ENCODE data around the gene SPATA12.
"Not testable (repeated sequence)": the region's sequence is repeated elsewhere in the genome, so short reads cannot be mapped to it uniquely, and the experiment has no call there.

The SPATA12 gene

GRCh38 chr3:57083266-57083995 is 23.0 kb downstream of the SPATA12 start:
- DNase-seq (ENCODE audit: low spot score): not testable (repeated sequence)

DNA sequence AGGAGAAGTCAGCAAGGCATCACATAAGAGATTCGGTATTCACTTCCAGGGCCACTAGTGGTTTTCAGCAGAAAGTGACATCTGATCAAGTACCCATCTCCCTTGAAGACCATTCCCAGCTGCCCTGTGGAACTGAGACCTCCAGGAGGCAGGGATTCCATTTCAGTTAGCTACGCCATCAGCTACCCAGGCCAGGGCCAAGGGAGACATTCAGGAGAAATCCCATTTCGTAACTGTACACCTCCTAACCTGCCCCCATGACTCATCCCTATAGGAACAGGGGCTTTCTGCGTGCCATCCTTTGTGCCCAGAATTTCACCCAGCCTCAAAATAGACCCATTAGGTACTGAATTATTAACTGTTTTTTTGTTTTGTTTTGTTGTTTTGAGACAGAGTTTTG is 24.7 kb downstream of the SPATA12 start:
- no peak for DNase-seq (ENCODE audit: low spot score)

GRCh38 chr3:57086201-57086600 is 25.7 kb downstream of the SPATA12 start:
- no peak for DNase-seq (ENCODE audit: low spot score)

GRCh38 chr3:57087361-57088092 is 27.1 kb downstream of the SPATA12 start:
- no peak for DNase-seq (ENCODE audit: low spot score)

GRCh38 chr3:57088503-57088902 is 28.0 kb downstream of the SPATA12 start:
- no peak for DNase-seq (ENCODE audit: low spot score)

GRCh38 chr3:57089043-57089442 is 28.6 kb downstream of the SPATA12 start:
- DNase-seq (ENCODE audit: low spot score): no peak

- DNase-seq (ENCODE audit: low spot score): no peak
Measured at GRCh38 chr3:57091521-57092273, 31.2 kb downstream of the SPATA12 start.

GRCh38 chr3:57093489-57093888 is 33.0 kb downstream of the SPATA12 start:
- DNase-seq (ENCODE audit: low spot score): no peak

- no peak for DNase-seq (ENCODE audit: low spot score)
Measured at GRCh38 chr3:57093971-57094535, 33.6 kb downstream of the SPATA12 start.

- DNase-seq (ENCODE audit: low spot score): no peak
Measured at GRCh38 chr3:57094575-57094974, 34.1 kb downstream of the SPATA12 start.

DNA sequence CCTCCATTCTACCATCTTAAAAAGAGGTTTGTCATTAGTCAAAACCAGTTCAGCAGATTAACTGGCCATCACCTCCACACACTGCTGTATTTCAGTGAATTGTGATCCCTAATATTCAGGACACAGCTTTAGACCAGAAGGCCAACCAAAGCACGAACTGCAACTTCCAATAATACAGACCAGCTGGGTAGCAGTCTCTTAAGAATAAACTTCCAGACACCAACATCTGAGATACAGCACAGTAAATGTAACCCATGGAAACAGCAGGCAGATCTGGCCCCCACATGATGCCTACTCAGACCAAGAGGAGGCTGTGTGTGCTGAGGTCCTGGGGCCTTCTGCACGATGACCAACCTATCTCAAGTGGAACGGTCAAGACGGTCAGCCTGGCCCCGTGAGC is 34.9 kb downstream of the SPATA12 start:
- no peak for DNase-seq (ENCODE audit: low spot score)

DNA sequence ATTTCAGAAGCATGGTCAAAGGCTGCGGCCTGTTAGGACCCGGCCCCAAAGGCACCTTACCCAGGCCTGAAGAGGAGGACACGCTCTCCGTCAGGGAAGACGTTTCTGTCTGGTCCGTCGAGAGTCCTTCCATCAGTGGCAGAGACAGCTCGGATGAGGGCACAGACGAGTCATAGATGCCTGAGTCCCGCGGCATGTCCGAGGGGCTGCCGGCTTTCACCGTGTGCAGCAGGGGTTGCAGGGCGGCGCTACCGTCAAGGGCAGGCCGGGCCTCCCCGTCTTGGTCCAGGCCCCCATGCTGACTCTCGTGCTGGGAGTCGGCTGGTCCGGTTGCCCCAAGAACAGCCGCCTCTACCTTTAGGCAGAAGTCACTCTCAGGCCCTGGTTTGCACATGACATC is 37.1 kb downstream of the SPATA12 start:
- DNase-seq (ENCODE audit: low spot score): no peak

GRCh38 chr3:57098418-57099310 is 38.2 kb downstream of the SPATA12 start:
- DNase-seq (ENCODE audit: low spot score): no peak

DNA sequence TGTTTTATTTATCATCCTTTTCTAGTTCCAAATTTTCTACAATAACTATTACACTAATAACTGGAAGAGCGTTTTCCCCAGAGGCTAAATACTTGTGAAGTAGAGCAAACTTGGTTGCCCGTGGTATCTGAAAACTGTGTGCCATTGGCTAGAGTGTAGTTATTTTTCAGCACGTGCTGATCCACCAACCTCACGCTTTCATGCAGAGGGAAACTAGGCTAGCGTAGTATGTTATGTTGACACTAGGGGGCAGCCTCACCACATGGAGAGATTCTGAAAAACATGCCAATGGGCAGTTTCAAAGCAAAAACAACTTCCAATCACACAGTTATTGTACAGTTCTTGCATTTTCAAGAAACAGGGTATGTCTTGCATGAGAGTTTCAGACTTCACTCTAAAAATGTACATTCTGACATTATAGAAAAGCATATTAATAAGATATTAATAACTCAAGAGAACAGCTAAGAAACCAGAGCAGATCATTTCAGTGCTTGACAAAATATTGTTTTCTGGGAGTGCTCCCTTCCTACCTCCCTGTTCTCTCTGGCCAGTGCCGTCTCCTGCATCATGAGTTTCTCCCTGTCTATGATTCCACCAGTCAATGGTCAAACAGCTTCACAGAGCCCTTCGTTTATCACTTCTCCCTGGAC is 39.7 kb downstream of the SPATA12 start:
- peak; percentile 68 for DNase-seq (ENCODE audit: low spot score)

DNA sequence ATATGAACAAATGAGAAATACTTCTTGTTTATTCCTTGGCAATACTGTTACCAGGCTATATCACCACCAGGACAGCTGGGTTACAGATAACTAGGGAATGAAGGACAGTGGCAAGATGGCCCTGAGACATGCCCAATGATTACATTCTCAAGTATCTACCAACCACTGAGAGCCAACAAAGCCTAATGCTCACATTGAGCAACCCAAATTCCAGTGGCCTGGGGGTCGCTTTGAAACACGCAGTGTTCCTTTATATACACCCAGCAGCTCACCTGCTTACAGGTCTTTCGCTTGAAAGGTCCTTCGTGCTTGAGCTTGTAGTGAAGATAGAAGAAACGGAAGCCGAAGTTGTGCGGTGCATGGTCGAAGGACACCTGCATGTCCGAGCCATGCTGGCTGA is 45.1 kb downstream of the SPATA12 start:
- DNase-seq (ENCODE audit: low spot score): no peak

GRCh38 chr3:57108684-57109083 is 48.2 kb downstream of the SPATA12 start:
- DNase-seq (ENCODE audit: low spot score): no peak

DNA sequence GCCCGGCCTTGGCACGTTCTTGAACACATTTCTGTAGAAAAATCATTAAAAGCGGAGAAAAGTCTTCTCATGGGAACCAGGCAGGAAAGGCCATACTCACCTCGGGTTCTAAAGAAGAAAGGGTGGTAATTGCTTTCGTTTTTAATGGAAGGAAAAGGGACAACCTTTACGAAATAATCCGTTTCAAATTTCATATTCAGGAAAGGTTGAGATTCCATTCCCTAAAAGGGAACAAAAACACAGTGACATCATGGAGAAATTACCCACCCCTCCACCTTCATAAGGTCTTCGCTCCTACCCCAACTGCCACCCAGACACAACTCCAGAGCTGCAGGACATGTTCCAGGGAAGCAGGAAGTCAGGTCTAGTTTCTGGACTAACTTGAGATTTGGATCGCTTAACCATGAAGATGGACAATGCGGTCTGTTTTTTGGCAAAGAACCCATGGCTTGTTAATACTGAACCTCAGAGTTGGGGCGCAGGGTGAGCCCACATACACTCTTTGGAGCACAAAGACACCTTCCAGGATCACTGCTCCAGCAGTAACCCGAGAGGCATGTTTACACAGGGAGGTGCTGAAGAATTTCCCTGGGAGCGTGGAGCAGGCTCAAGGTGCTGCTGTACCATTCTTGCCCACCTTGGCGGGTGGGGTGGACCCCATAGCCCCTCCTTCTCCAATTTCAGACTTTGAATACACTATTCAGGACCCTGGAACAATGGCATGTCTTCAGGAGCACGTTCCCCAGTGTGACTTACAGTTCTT is 49.2 kb downstream of the SPATA12 start:
- DNase-seq (ENCODE audit: low spot score): no peak

DNA sequence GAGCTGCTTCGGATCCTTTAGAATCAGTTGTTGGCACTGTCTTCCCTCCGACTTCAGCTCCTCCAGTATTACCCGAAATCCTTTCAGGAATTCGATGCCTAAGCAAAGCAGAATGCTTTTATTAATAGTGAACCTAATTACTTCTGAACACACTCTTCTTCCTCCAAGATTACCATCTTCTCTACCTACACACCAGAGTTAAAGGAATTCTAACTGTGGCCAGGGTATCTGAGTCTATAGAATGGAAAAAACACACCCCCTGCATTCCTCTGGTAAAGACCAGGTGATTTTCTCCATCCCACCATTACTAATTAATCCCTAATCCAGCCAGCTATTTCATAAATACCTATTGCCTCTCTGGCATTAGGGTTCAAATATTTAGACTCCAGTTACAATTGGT is 49.8 kb downstream of the SPATA12 start:
- DNase-seq (ENCODE audit: low spot score): no peak

DNA sequence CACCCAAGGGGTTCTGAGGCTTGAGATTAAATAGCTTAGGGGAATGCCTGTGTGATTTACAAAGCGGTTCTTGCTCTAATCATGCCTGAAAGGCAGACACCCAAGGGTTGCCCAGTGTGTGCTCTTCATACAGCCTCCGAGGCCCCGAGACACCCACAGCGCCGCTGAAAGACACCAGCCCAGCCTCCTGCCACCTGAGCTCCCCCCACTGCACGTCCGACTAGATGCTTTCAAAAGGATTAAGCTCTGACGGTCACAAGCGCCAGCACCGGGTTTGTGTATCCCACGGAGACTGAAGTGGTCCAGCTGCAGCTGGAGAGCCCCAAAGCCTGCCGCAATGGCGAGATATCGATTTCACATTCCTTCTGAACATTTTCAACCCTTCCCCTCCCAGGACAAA is 50.3 kb downstream of the SPATA12 start:
- no peak for DNase-seq (ENCODE audit: low spot score)

DNA sequence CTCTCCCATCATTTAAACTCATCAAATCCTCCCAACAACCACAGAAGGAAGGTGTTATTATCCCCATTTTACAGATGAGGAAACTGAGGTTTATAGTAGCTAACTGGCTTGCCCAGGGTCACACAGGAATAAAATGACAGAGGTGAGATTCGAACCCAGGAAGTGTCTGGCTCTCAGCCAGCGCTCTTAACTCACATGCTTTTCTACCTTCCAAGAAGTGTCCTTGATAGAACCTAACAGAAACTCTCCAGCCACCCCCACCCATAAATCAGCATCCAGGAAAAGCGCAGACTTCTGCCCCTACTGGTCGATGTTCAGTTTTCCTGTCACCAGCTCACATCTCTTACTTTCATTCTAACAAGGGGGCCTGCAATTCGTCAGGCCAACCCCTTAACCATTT is 51.7 kb downstream of the SPATA12 start:
- DNase-seq (ENCODE audit: low spot score): no peak

Measured in CD4-positive, alpha-beta T cell treated with Interleukin-15 for 4 hours (primary cell).